Pancreas (tissue), 10 donors: ENCODE data around the gene MYMK. TPM values are rescaled to one million over a fixed set of nuclear protein-coding genes. Genes with fewer than 3 reads are reported as not detected.
A peak's percentile ranks its signal among the peaks of the same experiment; 100 is the strongest.

Experiments
- ATAC-seq, 4 donors: fragments of 200-7000 bp; cut with Tn5 transposase; one replicate each; pipeline versions ENCODE4 v1.8.0 to v1.9.1; 2020; ENCODE audit warnings: mild to moderate bottlenecking in 4 of 4, moderate library complexity in 4 of 4
- DNase-seq, 6 donors: peaks; one replicate each; pipeline ENCODE4 v3.0.0-alpha.2; 2020
- FAIRE-seq: peaks from 2 replicates; lab custom pipeline; 2012; peaks lifted over from hg19 to GRCh38; lab: Jason Lieb, UNC
- H3K27ac ChIP-seq, 4 donors: fragments of 200-600 bp; sonication (generic); 1 replicate in 3 of 4; 2 replicates in 1 of 4; pipeline versions ENCODE4 v1.5.0 to v1.8.0; 2020
- H3K27me3 ChIP-seq, 4 donors: fragments of 200-600 bp; one replicate each; pipeline ENCODE4 v1.8.0; 2021
- H3K36me3 ChIP-seq, 3 donors: fragments of 200-600 bp; sonication (generic) in 1 of 3; one replicate each; pipeline versions ENCODE4 v1.5.0 to v1.8.0; 2020 to 2021
- H3K4me1 ChIP-seq, 3 donors: fragments of 200-600 bp; one replicate each; pipeline ENCODE4 v1.8.0; 2021
- H3K4me3 ChIP-seq, 4 donors: fragments of 200-600 bp; sonication (generic) in 2 of 4; one replicate each; pipeline versions ENCODE4 v1.5.0 to v1.8.0; 2020 to 2021
- H3K9me3 ChIP-seq, 4 donors: fragments of 200-600 bp; one replicate each; pipeline ENCODE4 v1.8.0; 2021
- CTCF ChIP-seq, 4 donors: fragments of 200-600 bp; sonication (generic) in 3 of 4; IDR thresholded peaks; one replicate each; pipeline versions ENCODE4 v1.5.0 to v1.8.0; 2021; ENCODE audit warnings: antibody characterized with exemption in 4 of 4
- WGBS, 2 donors: extraction: QIAGEN DNeasy Blood & Tissue Kit; methylation state at CpG; one replicate each; pipeline ENCODE4 v1.1.7; 2013; 5-methylcytosine and 5-hydroxymethylcytosine counted together
- intact Hi-C, 3 donors: fragments of 100-400 bp; cut with DNase I; formaldehyde crosslinking; loops; one replicate each; pipeline versions ENCODE4 v1.11.1 to v1.14.2; 2022
- polyA plus RNA-seq, 2 donors: library from polyadenylated mRNA; stranded (reverse); fragments of 200-250 nt; gene quantifications; one replicate each; pipeline ENCODE4 v1.2.3, GENCODE V29; 2013
- total RNA-seq, 6 donors: library from RNA; stranded (reverse); fragmentation: NEBNext Ultra II Directional in 4 of 6; extraction: Animal tissue kit (Norgen Biotek cat#: 25700) in 4 of 6; gene quantifications; one replicate each; pipeline versions ENCODE4 v1.2.1 to v1.2.4, GENCODE V29; 2021 to 2023
- donor health status: healthy with polysubstance abuse.
- donor health status: DM: no; HTN: no; CAD: no; lungs with moderate emphysema.
- donor health status: DM: no; HTN: no; CAD: no.
- donor health status: control.
- donor health status: control.
- donor health status: Bipolar disorder and iron deficiency.
- donor health status: DM: yes; HTN: yes; CAD: no.
- donor health status: DM: no; HTN: no; CAD: no.
- donor health status: DM: no; HTN: no; CAD: no.
- donor health status: DM: yes; HTN: yes; CAD: no.

MYMK gene
- total and polyA plus RNA-seq, 8 donors = not detected

- no peak for ATAC-seq
- DNase-seq = peak in 2 of 6 donors; percentile 20 to 46
- WGBS, 2 donors = 85 to 89% methylated on average over 10 of the region's 10 CpGs
- intact Hi-C loops = no loop called here
- FAIRE-seq = no peak
- H3K27me3 ChIP-seq = no peaks in the 10 kb centered on the region
- no peaks in the 10 kb centered on the region for H3K36me3 ChIP-seq
- TF ChIP-seq CTCF (IDR thresholded peaks at IDR 0.05) = no peak
- H3K9me3 ChIP-seq = no peaks in the 10 kb centered on the region
- H3K27ac ChIP-seq = no peak overlapping the region
- H3K4me3 ChIP-seq = no peak overlapping the region
- no peaks in the 10 kb centered on the region for H3K4me1 ChIP-seq
Measured at GRCh38 chr9:133515240-133515610, 9.5 kb downstream of the MYMK start.

- ATAC-seq = peak in 2 of 4 donors; percentile 6 to 38
- no peak for FAIRE-seq
- 46 to 47% methylated on average over 14 of the region's 14 CpGs for WGBS, 2 donors
Measured at GRCh38 chr9:133514460-133515239, 10.1 kb downstream of the MYMK start.

GRCh38 chr9:133513214-133514100 is 11.3 kb downstream of the MYMK start:
- H3K27me3 ChIP-seq = no peaks in the 10 kb centered on the region
- intact Hi-C loops = no loop called here
- no peaks in the 10 kb centered on the region for H3K36me3 ChIP-seq
- no peak for TF ChIP-seq CTCF (IDR thresholded peaks at IDR 0.05)
- 81 to 82% methylated on average over 26 to 28 of the region's 28 CpGs for WGBS, 2 donors
- peak in 2 of 6 donors; percentile 15 to 51 for DNase-seq
- H3K9me3 ChIP-seq = no peaks in the 10 kb centered on the region
- H3K4me1 ChIP-seq = peaks cover 4 to 11% (median 8%) of the 10 kb centered on the region in 3 donors
- H3K4me3 ChIP-seq = no peak overlapping the region
- FAIRE-seq = no peak
- ATAC-seq = peak in 2 of 4 donors; percentile 45 to 46
- no peak overlapping the region for H3K27ac ChIP-seq

More at GRCh38 chr9:133514460-133515239, 10.1 kb downstream of the MYMK start:
- DNase-seq = peak in 2 of 6 donors; percentile 38 to 59
- peaks cover 0 to 4% (median 0%) of the 10 kb centered on the region in 3 donors for H3K4me1 ChIP-seq
- no peak overlapping the region for H3K27ac ChIP-seq
- no peaks in the 10 kb centered on the region for H3K9me3 ChIP-seq
- TF ChIP-seq CTCF (IDR thresholded peaks at IDR 0.05) = no peak
- H3K4me3 ChIP-seq = no peak overlapping the region
- H3K36me3 ChIP-seq = no peaks in the 10 kb centered on the region
- H3K27me3 ChIP-seq = no peaks in the 10 kb centered on the region
- intact Hi-C loops = no loop called here

- 84 to 89% methylated on average over 19 of the region's 19 CpGs for WGBS, 2 donors
- Histone ChIP-seq H3K4me1 (peaks cover 4 to 11% (median 8%) of the 10 kb centered on the region in 3 donors), H3K27me3 (no peaks in the 10 kb centered on the region), H3K27ac (no peak overlapping the region), H3K9me3 (no peaks in the 10 kb centered on the region), H3K4me3 (no peak overlapping the region), H3K36me3 (no peaks in the 10 kb centered on the region)
- no peak for TF ChIP-seq CTCF (IDR thresholded peaks at IDR 0.05)
- DNase-seq (peak in 2 of 6 donors; percentile 19 to 60), FAIRE-seq (no peak), ATAC-seq (peak in 1 of 4 donors; percentile 31)
- intact Hi-C loops = no loop called here
Measured at GRCh38 chr9:133512253-133513213, 12.2 kb downstream of the MYMK start.
